Left colon (tissue), 2 donors: Measurements from ENCODE around the gene NMNAT2. TPM values are rescaled to one million over a fixed set of nuclear protein-coding genes. Genes with fewer than 3 reads are reported as not detected.

Source experiments
- ATAC-seq: fragments of 200-7000 bp; cut with Tn5 transposase; one replicate; pipeline ENCODE4 v1.9.1; 2020; ENCODE audit warnings: mild to moderate bottlenecking, moderate library complexity
- DNase-seq, 2 donors: peaks; one replicate each; pipeline ENCODE4 v3.0.0-alpha.2; 2020
- intact Hi-C, 2 donors: fragments of 100-400 bp; cut with DNase I in 1 of 2; cut with micrococcal nuclease in 1 of 2; formaldehyde crosslinking; loops; one replicate each; pipeline versions ENCODE4 v1.11.2 to v1.14.0; 2022; cut with DNase I, micrococcal nuclease
- total RNA-seq, 2 donors: library from RNA; stranded (reverse); fragmentation: NEBNext Ultra II Directional; extraction: Animal tissue kit (Norgen Biotek cat#: 25700); gene quantifications; one replicate each; pipeline ENCODE4 v1.2.1, GENCODE V29; 2021
- donor health status: DM: no; HTN: no; CAD: no.
- donor health status: DM: yes; HTN: yes; CAD: no.

Gene NMNAT2
- total RNA-seq, 2 donors from 2014 or later, result 0.18 to 0.84 TPM

DNA sequence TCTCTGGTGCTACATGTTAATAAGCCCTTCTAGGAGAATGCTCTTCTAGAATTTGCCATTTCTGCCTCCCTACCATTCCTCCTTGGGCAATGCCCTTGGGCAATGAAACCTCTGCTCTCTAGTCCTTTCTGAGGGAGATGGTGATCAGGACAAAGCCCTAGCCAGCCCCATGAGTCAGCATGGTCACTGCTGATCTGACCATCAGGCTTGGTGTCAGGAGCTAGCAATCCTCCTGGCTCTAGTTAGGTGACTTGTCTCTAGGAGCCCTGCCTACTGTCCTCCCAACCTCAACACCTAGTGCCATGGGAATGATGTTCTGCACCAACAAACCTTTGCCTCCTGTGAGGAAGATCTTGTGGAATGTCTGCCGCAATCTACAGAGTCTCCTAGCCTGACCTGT is 89.8 kb downstream of the NMNAT2 start:
- DNase-seq (no peak), ATAC-seq (no peak)
- intact Hi-C loops, result no loop called here

GRCh38 chr1:183327434-183328290 is 90.5 kb downstream of the NMNAT2 start:
- intact Hi-C loops, result no loop called here
- ATAC-seq, result no peak
- DNase-seq, result peak in 1 of 2 donors; percentile 40

DNA sequence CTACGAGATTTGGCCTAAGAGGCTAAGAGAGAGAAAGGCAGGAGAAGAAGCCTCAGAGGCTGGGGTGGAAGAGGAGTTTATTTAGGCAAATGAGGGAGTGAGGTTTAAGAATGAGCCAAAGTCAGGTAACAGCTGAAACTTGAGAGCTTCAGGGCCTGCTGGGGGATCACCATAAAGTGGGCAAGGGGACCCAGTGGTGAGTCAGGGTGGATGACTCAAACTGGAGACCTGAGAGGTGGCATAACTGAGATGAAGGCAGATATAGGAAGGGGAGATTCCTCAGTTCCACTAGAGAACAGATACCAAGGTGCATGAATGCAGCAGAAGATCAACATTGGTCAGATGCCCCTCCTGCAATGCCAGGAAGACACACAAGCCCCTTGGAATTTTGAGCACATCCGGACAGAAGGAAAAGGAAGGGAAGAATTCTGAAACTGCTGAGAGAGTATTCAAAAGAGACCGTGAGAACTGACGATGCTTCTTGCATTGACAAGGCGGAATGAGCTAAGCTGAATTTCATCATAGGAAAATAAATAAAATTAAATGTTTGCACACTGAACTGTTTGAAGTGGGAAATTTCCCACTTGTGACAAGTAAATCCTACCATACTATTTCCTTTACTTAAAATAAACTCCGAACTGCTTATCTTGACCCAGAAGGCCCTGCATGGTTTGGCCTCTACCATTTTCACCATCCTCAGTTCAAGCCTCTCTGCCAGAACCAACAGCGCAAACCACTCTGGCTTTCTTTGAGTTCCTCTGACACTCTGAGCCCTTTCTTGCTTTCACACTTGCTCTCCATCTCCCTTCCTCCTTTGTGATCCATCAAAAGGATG is 94.1 kb downstream of the NMNAT2 start:
- DNase-seq (no peak), ATAC-seq (no peak)
- intact Hi-C loops, result no loop called here

GRCh38 chr1:183319606-183320005 is 98.6 kb downstream of the NMNAT2 start:
- intact Hi-C loops, result no loop called here
- DNase-seq, result no peak
- no peak for ATAC-seq

- DNase-seq (no peak), ATAC-seq (no peak)
- intact Hi-C loops, result no loop called here
These were observed 99.1 kb downstream of the NMNAT2 start for GRCh38 chr1:183319051-183319450.

DNA sequence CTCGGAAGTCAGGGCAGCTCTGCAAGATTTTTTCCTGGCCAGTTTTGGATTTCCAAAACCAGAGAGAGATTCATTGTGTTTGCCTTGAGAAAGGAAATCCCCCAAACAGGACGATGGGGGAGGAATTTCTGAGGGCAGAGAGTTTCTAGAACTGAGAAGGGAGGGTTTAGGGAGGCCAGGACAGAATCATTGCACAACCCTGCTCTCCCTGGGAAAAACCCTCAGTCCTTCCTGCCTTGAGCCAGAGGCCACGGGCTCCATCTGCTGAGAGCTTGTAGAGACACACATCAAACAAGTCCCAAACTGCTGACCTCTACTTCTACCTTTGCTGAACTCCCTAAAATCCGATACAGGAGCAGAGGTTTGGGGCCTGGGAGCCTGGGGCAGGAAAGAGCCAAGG is 99.7 kb downstream of the NMNAT2 start:
- intact Hi-C loops, result no loop called here
- ATAC-seq (peak; percentile 48), DNase-seq (peak; percentile 31 to 62)

- intact Hi-C loops, result no loop called here
- no peak for DNase-seq
- ATAC-seq, result no peak
These were observed 102.0 kb downstream of the NMNAT2 start for GRCh38 chr1:183315991-183316758.

- intact Hi-C loops, result no loop called here
- ATAC-seq, result no peak
- DNase-seq, result no peak
These were observed 105.1 kb downstream of the NMNAT2 start for GRCh38 chr1:183313063-183313462.

DNA sequence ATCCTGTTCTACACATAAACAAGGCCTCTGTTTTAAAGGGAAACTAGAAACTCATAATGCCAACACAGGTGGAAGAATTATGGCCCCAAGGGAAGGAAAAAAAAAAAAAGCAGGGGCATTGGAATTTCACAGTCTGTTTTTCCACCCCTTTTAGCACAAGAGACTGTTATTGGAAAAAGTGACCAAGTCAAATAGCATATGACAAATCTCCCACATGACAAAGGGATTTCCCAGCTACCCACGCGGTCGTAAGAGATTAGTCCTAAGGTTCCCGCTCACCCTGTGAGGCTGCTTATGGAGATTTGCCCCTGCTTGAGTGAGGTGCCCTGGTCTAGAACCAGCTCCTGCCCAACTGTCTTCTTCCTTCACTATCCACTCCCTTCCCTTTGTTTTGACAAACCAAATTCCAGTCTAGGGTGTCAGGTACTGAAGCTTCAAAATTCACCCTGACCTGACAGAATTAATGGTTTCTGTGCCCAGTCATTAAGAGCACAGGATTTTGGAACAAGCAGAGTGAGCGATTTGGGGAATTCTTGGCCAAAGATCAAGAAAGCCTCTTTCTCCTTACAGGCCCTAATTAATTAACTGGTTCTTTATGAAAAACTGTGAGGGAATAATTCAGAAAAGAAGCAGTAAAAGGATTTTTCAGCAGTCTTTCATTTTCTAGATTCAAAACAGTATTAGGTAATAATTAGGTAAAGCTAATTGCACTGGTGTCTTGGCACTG is 107.3 kb downstream of the NMNAT2 start:
- ATAC-seq, result no peak
- intact Hi-C loops, result no loop called here
- no peak for DNase-seq

GRCh38 chr1:183308719-183309118 is 109.5 kb downstream of the NMNAT2 start:
- ATAC-seq (no peak), DNase-seq (no peak)

GRCh38 chr1:183306317-183307042 is 111.7 kb downstream of the NMNAT2 start:
- intact Hi-C loops, result no loop called here
- no peak for DNase-seq
- ATAC-seq, result no peak

More at GRCh38 chr1:183308719-183309118, 109.5 kb downstream of the NMNAT2 start:
- intact Hi-C loops, result no loop called here

GRCh38 chr1:183304440-183305107 is 113.6 kb downstream of the NMNAT2 start:
- DNase-seq (no peak), ATAC-seq (peak; percentile 41)
- intact Hi-C loops, result no loop called here

DNA sequence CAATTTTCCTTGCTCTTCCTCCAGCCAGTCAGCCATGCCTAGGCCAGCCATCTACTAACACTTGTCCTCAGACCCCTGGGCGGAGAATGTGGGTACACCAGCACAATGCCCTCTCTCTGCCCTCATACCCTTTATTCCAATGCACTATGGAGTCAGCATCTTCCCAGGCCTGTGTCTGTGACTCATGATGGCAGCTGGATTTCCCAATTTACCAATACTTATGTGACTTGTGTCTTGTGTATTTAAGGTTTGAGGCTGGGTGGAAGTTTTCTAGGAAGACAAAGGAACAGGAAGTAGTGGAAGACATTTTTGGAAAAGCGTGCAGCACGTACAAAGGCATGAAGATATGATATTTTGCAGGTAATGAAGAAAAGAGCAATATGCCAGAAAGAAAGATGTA is 114.3 kb downstream of the NMNAT2 start:
- DNase-seq (no peak), ATAC-seq (no peak)
- intact Hi-C loops, result no loop called here

DNA sequence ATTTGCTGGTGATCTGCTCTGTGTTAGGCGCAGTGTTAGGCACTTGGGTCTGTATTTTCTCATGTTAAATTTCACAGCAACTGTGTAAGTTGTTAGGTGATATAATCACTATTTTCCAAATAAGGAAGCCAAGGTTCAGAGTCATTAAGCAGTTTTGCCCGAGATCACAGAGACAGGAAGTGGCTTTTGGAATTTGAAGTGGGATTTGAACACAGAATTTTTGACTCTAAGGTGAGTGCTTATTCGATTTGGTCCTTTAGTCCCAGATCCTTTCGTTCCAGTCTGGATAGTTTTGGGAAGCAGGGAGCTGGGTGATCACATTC is 114.9 kb downstream of the NMNAT2 start:
- ATAC-seq (no peak), DNase-seq (no peak)
- intact Hi-C loops, result no loop called here

GRCh38 chr1:183302452-183303322 is 115.5 kb downstream of the NMNAT2 start:
- DNase-seq, result no peak
- no peak for ATAC-seq
- intact Hi-C loops, result no loop called here

GRCh38 chr1:183301239-183301638 is 116.9 kb downstream of the NMNAT2 start:
- ATAC-seq, result no peak
- intact Hi-C loops, result no loop called here
- DNase-seq, result no peak

GRCh38 chr1:183300828-183301227 is 117.4 kb downstream of the NMNAT2 start:
- DNase-seq (no peak), ATAC-seq (no peak)
- intact Hi-C loops, result no loop called here
